Jurkat, Clone E6-1 (cell line): Measurements from ENCODE around the gene CTNNAL1. TPM values are rescaled to one million over a fixed set of nuclear protein-coding genes. Genes with fewer than 3 reads are reported as not detected.
"Not testable (repeated sequence)": the region's sequence is repeated elsewhere in the genome, so short reads cannot be mapped to it uniquely, and the experiment has no call there.

ENCODE experiments used
- DNase-seq: peaks from one replicate; pipeline ENCODE4 v3.0.0-alpha.2; 2011; ENCODE audit warnings: low read depth, low spot score
- H3K4me3 ChIP-seq: 2 replicates; pipeline ENCODE4 v1.5.1; 2011; ENCODE audit warnings: mild to moderate bottlenecking, low read length, control low read depth, moderate library complexity
- polyA plus RNA-seq: library from polyadenylated mRNA; unstranded; fragments of >200 nt; gene quantifications from one replicate; pipeline ENCODE4 v1.2.1, GENCODE V29; 2012; ENCODE audit warnings: missing spikeins; ENCODE audit not compliant: insufficient read length, insufficient read depth

The CTNNAL1 gene
- 38.7 TPM for polyA plus RNA-seq

DNA sequence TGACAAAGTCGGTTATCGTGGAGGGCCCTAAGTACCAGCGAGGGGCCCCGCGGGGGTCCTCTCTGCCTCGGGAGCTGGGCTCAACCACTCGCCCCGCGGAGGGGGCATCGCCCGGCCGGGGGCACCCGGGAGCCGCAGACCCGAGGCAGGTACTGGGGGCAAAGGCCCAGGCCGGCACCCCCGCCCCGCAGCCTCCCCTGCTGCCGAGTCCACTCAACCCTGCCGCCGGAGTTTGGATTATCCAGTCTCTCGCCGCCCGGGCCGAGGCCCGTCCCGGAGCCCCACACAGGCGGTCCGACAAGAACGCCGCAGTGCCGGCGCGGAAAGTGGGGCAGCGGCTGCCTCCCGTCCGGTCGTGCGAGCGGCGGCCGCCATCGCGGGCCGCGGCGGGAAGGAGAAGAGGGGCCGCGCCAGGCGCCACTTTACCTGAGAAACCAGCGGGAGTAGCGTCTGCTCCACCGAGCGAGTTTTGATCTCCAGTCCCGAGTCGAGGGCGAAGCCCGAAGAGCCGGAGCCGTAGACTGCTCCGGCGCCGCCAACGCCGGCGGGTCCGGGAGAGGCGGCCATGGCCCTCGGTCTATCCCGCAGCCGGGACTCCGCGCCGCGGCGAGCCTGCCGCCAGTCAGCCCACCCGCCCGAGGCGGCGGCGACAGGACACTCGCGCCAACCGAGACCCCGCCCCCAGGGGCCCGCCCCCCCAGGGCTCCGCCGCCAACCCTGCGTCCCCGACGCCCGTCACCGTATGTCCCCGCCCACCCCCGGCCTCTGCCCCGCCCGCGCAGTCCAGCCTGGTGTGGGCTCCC lies at the start of gene CTNNAL1:
Gene CTNNAL1 (minus strand): TSS at position 624 of the 803 bp plus-strand sequence. CDS start 57 bp downstream, at position 567.
- DNase-seq, result peak; percentile 65
- peak within 1 kb of the TSS; percentile 71 for H3K4me3 ChIP-seq

DNA sequence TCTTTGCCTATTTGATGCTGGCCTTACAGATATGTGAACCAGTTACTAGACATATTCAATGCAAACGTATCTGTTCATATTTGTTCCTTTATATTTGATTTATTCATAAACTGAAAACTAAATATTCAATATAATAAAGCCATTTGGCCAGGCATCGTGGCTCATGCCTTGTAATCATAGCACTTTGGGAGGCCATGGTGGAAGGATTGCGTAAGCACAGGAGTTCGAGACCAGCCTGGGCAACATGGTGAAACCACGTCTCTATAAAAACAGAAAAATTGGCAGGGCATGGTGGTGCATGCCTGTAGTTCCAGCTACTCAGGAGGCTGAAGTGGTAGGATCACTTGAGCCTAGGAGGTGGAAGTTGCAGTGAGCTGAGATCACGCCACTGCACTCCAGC lies 49.2 kb upstream of the CTNNAL1 start:
- H3K4me3 ChIP-seq, result no peak overlapping the region
- DNase-seq, result no peak

DNA sequence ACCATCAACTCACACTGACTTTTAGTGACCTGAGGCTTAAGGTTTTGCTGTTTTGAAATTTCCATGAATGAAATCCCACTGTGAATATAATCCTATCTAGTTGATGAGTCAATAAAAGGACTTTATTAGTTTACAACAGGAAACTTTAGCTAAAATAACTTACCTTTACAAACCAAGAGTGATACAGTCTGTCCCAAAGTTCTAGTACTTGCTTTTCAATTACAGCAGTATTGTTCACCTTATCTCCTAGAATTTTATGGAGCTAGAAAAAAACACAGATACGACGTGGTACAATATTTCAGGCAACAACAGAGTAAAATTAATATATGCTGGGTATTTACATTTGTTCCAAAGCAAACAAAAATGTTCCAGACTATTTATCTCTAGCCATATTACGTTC lies 46.9 kb upstream of the CTNNAL1 start:
- no peak overlapping the region for H3K4me3 ChIP-seq
- DNase-seq, result no peak

DNA sequence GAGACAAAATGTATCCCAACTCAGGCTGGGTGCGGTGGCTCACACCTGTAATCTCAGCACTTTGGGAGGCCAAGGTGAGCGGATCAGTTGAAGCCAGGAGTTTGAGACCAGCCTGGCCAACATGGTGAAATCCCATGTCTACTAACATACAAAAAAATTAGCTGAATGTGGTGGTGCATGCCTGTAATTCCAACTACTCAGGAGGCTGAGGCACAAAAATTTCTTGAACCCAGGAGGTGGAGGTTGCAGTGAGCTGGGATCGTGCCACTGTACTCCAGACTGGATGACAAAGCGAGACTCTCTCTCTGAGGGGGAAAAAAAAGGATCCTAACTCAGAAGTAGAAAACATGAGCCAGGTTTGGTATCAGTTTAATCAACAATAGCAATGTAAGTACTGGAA lies 39.8 kb upstream of the CTNNAL1 start:
- H3K4me3 ChIP-seq, DNase-seq: not testable (repeated sequence)

DNA sequence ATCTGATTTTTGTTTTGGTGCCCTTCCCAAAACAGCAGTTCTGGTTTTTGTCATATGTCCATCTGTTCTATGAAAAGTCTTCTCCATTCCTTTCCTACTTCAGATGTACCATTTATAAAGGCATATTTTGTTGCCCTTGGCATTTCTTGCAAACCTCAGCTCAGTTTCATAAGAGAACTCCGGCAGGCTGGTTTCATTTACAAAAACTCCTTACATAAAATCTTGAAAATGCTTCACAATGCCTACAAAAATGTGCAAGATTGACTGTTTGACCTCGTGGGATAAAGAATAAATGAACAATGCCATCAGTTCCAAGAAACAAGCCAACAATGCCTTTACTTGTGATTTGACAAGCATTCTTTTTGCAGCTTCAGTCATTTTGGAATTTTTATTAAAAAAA lies 39.1 kb upstream of the CTNNAL1 start:
- no peak overlapping the region for H3K4me3 ChIP-seq
- DNase-seq, result no peak

DNA sequence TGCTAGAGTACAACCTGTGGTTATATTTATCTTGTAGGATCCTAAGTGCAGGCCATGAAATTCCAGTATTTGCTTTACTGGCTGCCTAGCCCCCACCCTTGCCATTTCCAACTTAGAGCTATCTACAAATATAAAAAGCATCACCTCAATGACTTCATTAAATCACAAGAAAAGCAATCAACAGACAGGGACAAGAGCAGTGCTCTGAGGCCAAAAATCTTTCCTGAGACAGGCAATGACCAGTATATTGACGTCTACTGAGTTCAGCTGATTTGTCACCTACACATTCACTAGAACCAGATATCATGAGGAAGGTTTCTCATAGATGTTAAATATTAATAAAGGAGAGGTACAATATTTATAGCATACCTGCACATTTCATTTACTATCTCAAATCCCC lies 38.4 kb upstream of the CTNNAL1 start:
- DNase-seq, result no peak
- H3K4me3 ChIP-seq, result no peak overlapping the region

GRCh38 chr9:109050444-109050843 lies 37.1 kb upstream of the CTNNAL1 start:
- no peak overlapping the region for H3K4me3 ChIP-seq
- no peak for DNase-seq

DNA sequence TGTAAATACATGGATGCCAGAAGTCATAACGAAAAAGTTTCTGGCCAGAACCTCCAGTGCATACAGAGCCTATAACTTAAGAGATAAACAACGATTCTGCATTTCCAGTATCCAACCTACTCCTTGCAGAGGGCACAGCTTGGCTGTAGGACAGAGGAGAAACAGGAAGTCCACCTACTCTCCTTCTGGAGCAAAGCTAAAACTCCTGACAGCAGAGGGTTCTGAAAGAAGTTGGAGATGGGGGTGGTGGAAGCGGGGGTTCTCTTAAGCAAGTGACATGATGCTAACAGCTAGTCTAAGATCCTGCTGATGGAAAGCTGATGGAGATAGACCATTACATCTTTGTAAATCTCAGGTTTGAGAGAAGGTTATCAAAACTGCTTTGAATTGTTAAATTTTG lies 35.5 kb upstream of the CTNNAL1 start:
- DNase-seq, result no peak

GRCh38 chr9:109047259-109047658 lies 34.0 kb upstream of the CTNNAL1 start:
- no peak for DNase-seq

More for the DNA sequence above, 35.5 kb upstream of the CTNNAL1 start:
- H3K4me3 ChIP-seq, result no peak overlapping the region

GRCh38 chr9:109046346-109046745 lies 33.0 kb upstream of the CTNNAL1 start:
- no peak for DNase-seq
- H3K4me3 ChIP-seq, result no peak overlapping the region

More at GRCh38 chr9:109047259-109047658, 34.0 kb upstream of the CTNNAL1 start:
- no peak overlapping the region for H3K4me3 ChIP-seq

DNA sequence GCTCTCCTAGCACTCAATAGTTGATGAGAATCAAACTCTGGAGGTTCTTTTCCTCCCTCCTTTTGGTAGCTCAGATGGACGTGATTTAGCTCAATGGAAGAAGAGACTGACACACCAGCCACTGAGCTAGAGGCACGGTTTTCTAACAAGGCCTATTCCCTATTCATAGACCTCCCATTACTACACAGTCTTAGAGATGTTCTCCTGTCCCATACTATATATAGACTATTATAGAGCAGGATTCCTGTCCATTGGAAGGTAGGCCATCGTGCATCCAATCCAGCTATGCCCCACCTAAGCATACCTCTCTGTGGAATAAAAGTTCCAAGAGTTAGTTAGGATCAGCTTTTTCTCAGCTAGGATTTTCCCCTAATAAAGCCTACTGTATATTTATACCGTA lies 30.3 kb upstream of the CTNNAL1 start:
- DNase-seq, result no peak

DNA sequence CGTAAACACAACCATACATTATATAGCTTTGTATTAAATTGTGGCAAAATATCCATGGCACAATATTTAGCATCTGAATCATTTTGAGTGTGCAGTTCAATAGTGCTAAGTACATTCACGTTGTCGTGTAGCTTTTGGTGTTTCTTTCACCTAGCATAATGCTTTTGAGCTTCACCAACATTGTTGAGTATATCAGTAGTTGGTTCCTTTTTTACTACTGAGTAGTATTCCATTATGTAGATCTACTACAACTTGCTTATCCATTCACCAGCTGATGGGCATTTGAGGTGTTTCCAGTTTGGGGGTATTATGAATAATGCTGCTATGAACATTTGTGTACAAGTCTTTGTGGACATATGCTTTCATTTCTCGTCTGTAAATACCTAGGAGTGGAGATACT lies 27.3 kb upstream of the CTNNAL1 start:
- no peak for DNase-seq
- no peak overlapping the region for H3K4me3 ChIP-seq

More for the DNA sequence above, 30.3 kb upstream of the CTNNAL1 start:
- no peak overlapping the region for H3K4me3 ChIP-seq

GRCh38 chr9:109039539-109039938 lies 26.2 kb upstream of the CTNNAL1 start:
- H3K4me3 ChIP-seq, result no peak overlapping the region
- DNase-seq, result no peak

DNA sequence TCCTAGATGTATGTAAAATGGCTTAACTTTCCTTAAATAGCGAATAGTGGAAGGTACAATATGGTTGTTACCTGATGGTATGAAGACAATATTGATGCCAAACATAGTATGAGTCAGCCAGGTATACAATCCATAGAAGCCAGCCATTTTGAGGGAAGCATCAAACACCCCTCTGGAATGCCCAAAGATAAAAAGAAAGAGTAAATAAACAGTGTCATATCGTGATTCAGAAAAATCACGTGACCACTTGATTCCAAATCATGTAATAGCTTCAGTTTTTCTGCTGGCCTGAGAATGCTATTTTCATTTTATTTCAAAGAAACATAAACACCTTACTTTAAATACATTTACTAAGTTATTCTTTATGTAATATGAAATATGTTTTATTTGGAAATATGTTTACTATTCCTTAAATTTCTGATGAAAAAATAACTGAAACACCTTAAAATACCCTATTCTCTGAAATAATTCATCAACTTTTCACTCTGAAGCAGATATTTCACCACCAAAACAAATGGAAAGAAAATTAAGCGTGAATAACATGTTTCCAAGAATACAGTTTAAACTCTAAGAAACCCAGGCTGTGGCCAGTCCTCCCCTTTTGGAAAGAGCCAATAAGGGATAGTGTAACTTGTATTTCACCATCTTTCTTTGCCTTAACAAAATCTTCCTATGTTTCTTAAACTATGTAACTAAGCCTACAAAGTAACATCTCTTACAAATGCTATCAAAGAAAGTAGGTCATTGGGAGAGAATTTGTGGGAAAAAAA lies 24.8 kb upstream of the CTNNAL1 start:
- no peak overlapping the region for H3K4me3 ChIP-seq
- no peak for DNase-seq

- no peak overlapping the region for H3K4me3 ChIP-seq
- no peak for DNase-seq
These were observed 23.7 kb upstream of the CTNNAL1 start for GRCh38 chr9:109036744-109037680.

DNA sequence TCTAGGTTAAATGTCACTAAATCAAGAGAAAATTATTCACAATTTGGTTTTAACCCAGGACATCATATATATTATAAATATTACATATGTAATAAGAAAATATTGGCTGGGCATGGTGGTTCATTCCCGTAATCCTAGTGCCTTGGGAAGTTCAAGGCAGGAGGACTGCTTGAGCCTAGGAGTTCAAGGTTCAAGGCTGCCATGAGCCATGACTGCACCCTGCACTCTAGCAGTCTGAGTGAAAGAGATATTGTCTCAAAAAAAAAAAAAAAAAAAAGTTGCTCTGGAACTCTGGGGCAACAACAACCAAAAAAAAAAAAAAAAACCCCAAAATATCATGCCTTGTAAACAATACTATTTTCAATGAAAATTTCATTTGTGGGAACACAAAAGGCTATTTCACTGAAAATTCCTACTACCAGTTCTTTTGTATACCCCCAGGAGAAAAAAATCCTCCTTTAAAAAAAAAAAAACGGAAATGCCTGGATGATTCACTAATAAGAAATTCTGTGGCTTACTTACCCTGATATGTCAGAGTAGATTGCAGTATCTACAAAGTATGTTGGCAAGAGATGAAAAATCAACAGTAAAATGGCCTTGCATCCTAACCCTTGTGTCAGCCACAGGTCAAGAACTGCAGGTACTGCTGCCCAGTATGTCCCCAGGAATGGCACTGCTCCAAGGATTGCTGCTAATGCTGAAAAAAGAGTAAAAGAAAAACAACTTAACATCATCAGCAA lies 22.6 kb upstream of the CTNNAL1 start:
- no peak for DNase-seq
- H3K4me3 ChIP-seq, result no peak overlapping the region

DNA sequence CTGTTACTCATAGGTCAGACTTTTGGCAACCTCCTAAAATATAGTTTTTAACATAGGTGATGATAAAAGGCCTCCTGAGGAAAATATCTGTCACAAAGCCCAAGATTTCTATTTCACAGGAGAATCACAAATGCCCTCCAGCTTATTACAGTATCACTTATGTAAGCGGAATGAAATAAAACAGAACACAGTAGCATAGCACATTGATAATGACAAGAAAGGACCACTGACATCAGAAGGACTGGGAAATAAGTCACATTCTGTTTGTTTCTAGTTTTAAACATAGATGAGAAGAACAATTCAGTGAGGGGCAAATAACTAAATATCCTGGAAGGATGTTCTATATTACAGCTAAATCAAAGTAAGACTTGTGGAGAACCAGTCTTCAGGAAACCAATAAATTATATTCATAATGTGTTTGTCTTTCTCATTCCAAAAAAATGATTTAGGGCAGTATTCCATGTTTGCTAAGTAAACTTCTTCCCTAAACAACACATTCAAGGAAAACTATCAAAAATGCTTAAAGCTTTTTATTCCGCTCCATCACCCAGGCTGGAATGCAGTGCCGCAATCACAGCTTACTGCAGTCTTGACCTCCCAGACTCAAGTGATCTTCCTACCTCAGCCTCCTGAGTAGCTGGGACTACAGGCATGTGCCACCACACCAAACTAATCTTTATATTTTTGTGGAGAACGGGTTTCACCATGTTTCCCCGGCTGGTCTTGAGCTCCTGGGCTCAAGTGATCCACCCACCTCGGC lies 20.8 kb upstream of the CTNNAL1 start:
- DNase-seq, result no peak
- no peak overlapping the region for H3K4me3 ChIP-seq

- no peak overlapping the region for H3K4me3 ChIP-seq
- DNase-seq, result no peak
These were observed 17.9 kb upstream of the CTNNAL1 start for GRCh38 chr9:109031241-109031640.
